Left cardiac atrium (tissue), 4 donors: ENCODE results near the gene ZNF740. TPM values are rescaled to one million over a fixed set of nuclear protein-coding genes. Genes with fewer than 3 reads are reported as not detected.

Experiments
- ATAC-seq, 2 donors: fragments of 200-7000 bp; cut with Tn5 transposase; one replicate each; pipeline ENCODE4 v1.9.1; 2020; ENCODE audit warnings: mild to moderate bottlenecking in 2 of 2, moderate library complexity in 2 of 2
- DNase-seq: peaks from one replicate; pipeline ENCODE4 v3.0.0-alpha.2; 2020
- intact Hi-C, 2 donors: fragments of 100-400 bp; cut with DNase I; formaldehyde crosslinking; loops; one replicate each; pipeline versions ENCODE4 v1.14.1 to v1.15.1; 2022 to 2023
- total RNA-seq, 2 donors: library from RNA; stranded (reverse); fragmentation: NEBNext Ultra II Directional; extraction: Animal tissue kit (Norgen Biotek cat#: 25700); gene quantifications; one replicate each; pipeline ENCODE4 v1.2.1, GENCODE V29; 2021
- donor health status: DM: no; HTN: yes; CAD: no.
- donor health status: DM: no; HTN: yes; CAD: no; lungs with severe emphysema.
- donor health status: DM: yes; HTN: yes; CAD: no.
- donor health status: Dilated cardiomyopathy.

ZNF740 gene
- total RNA-seq, 2 donors from 2014 or later, result 19.0 to 20.0 TPM

DNA sequence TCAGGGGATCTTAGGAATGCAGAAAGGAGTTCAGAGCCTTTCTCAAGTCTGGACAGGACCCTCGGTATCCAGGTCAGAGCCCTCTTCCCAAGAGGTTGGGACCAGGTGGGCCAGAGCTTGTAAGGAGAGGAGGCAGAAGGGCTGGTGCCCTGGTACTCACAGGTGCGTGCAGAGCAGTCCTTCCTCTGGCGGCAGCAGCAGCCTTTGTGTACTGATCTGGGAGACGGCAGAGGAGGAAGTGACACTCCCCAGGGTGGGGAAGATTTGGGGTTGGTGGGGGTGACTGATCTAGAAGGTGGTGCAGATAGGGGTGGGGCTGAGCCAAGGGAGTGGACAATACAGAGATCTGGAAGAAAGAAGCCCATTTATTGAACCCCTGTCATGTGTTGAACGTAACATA is 26.5 kb downstream of the ZNF740 start, which contains the start of gene ITGB7:
Gene ITGB7 (minus strand): TSS at position 210 of the 400 bp plus-strand sequence. CDS start 6,808 bp downstream, outside the sequence.
- DNase-seq (no peak), ATAC-seq (no peak)
- intact Hi-C loops, result no loop called here

DNA sequence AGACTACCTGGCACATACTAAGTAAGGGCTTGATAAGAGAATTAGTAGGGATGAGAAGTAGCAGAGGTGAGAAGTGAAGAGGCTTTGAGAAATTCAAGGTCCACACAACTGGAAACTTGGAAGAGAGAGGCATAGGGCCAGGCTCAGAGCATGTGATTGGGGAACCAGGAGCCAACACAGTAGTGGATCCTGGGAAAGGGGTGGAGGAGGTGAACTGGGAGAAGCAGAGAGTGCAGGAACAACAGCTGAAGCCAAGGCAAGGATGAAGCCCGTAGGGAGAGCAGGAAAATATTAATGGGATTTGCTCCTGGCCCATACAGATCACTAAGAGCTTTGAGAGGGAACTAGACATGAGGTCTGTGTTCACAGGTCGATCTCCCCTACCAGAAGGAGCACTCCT is 27.9 kb downstream of the ZNF740 start:
- no peak for DNase-seq
- peak; percentile 10 to 40 for ATAC-seq
- intact Hi-C loops, result no loop called here

DNA sequence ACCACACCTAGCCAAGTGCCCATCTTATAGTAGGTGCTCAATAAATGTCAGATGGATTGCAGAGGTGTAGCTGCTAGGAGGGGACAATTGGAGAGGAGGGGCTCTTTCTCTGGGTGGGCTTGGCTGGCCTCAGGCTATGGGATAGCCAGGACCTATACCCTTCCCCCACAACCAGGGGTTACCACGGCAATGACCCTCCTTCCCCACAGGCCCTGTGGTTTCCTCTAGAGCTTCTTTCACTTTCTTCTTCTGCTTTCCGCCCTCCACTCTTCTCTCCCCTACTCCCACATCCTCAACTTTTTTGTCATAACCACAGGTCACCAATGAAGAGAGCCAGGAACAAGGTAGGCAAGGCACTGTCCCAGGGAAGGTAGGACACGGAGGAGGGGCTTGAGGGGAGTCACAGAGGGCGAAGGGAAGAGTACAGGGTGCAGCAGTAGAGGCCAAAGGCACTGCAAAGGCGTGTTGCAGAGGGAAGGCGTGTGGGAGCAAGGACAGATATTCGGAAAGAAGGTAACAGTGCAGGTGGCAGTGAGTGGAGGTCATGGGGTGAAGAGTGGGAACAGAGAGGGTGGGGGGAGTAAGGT is 28.4 kb downstream of the ZNF740 start:
- intact Hi-C loops, result no loop called here
- peak in 1 of 2 donors; percentile 7 for ATAC-seq
- no peak for DNase-seq

DNA sequence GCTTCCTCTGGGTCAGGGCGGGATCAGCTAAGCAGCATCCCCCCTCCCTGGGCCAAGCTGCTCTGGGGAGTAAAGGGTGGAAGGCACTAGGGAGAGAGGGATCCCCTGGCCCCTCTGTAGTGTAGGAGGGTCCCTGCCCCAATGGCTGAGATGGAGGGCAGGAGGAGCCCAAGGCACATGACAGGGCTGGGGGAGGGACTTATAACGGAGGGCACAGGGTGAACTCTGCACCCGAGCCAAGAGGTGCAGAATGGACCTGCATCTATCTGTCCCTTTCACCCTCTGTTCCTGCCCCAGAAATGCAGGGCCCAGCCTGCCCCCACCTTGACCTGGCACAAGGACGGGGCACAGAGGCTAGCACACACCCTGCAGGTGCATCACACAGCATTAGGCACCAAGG is 30.3 kb downstream of the ZNF740 start:
- no peak for DNase-seq
- intact Hi-C loops, result loop anchor here (5.0 kb wide), 2 partner anchors 41 to 76 kb away; a partner anchor contains a TSS
- ATAC-seq, result no peak

DNA sequence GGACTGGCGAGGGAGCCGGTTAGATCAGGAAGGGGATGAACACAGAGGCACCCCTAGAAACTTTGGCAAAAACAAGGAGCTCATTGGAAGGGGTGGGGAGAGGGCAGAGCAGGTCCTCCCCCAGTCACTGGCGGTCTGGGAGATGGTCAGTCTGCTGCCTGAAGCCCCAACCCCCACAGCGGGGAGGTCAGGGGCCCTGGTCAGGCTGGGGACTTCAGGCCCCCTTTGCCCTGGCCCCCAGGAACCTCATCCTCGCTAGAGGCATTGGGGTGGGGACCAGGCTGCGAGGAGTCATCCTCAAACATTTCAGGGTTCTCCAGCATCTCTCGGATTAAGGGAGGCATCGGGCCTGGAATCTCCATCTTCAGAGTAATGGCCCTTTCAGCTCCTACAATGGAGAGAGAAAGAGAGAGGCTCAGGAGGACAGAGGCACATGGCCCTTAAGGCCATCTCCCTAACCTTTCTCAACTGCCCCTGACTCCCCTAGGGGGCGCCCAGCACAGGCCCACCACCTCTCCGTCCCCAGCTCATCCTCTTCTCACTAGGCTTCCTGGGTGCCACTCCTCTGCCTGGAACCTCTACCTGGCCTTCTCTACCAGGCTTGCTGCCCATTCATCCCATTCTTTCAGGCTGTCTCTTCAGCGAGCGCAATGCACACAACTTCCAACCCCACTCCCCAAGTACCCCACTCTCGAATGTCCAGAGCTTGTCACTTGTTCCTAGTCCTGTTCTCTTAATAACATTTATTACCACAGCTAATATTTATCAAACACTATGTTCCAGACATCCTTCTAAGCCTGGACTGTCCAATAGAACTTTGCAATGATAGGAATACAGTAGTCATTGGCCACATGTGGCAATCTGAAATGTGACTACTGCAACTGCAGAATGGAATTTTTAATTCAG is 31.2 kb downstream of the ZNF740 start:
- no peak for DNase-seq
- intact Hi-C loops, result loop anchor here (5.0 kb wide), 2 partner anchors 41 to 76 kb away; a partner anchor contains a TSS
- ATAC-seq, result no peak

DNA sequence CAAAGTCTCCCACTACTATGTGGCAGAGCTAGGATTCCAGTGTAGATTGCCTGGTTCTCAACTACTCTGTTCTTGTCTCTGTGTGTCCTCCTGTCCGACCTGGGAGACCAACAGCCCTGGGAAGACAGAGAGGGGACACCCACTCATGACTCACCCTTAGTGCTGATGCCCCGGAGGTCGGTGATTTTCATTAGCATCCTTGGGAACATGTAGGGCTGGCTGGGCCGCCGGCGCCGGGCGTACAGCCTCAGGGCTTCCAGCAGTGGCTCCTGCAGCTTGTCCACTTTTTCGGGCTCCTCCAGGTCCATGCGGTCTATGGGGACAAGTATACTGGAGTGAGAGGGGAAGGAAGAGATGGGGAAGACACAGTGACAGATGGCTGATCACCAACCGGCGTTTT is 32.4 kb downstream of the ZNF740 start:
- intact Hi-C loops, result loop anchor here (1.0 to 5.0 kb wide), 3 partner anchors 39 to 74 kb away; a partner anchor contains a TSS
- DNase-seq (no peak), ATAC-seq (no peak)

DNA sequence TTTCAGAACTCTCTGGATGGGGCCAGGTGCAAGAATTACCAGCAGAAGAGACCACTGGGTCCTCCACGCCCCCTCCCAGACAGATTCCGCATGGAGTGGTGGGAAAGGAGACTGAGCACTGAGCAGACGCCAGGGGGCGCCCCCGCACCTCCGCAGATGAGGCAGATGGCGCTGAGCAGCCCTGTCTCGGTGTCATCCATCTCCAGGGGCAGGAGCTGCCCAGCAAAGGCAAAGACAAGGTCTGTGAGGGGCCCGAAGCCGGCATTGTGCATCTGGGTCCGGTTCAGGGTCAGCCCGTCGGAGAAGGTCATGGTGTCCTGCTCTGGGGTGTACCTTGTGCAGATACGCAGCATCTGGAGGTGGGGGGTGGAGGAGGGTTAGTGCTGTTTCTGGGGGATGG is 32.8 kb downstream of the ZNF740 start:
- intact Hi-C loops, result loop anchor here (1.0 to 5.0 kb wide), 3 partner anchors 39 to 74 kb away; a partner anchor contains a TSS
- ATAC-seq (peak; percentile 78 to 80), DNase-seq (peak; percentile 91)

DNA sequence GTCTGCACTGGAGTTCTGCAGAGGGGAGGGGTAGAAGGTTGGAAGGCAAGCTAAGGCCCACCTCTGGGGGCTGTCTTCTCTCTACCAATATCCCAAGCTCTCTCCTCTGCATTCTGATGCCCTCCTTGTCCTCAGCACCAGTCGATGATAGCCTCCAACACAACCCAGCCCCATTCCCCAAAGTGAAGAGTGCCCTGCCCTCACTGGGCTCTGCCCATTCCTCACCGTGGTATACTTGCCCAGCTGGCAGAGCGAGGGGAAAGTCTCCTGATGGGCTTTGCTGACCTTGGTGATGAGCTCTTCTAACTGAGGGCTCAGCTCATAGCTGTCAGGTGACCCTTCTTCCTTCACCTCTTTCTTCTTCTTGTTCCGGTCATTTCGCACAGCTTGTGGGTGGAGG is 33.7 kb downstream of the ZNF740 start:
- intact Hi-C loops, result loop anchor here (5.0 kb wide), 2 partner anchors 38 to 73 kb away; a partner anchor contains a TSS
- DNase-seq, result no peak
- ATAC-seq, result no peak

DNA sequence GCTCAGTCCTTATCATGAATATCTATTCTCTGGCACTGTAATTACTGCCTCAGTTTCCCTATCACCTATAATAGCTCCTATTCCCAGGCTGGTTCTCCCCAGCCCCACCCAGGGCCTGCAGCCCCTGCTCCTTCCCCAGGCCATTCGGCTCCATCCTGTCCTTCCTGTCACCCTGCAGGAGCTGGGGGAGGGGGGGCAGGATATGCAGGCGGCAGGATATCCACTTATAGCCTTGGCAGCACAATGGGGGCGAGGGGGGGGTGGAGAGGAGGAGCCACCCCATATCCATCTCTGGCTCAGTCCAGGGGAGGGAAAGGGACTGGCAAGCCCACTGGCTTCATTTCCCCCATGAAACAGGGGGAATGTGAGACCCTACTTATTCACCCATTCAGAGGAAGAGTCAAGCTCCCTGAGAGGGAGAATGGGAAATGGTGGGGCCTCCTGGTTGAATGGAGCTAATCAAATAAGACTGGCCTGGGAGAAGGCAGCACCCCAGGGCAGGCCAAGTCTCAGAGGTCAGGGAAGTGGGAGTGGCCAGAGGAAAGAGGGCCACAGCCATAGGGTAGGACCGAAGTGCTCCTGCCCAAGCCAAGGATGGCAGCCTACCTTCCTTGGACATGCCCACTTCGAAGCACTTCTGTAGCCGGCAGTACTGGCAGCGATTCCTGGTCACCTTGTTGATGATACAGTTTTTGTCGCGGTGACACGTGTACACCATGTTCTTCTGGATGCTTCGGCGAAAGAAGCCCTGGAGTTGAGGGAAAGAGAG is 34.3 kb downstream of the ZNF740 start:
- ATAC-seq (peak; percentile 30 to 69), DNase-seq (peak; percentile 87)
- intact Hi-C loops, result loop anchor here (5.0 kb wide), 2 partner anchors 37 to 72 kb away; a partner anchor contains a TSS

DNA sequence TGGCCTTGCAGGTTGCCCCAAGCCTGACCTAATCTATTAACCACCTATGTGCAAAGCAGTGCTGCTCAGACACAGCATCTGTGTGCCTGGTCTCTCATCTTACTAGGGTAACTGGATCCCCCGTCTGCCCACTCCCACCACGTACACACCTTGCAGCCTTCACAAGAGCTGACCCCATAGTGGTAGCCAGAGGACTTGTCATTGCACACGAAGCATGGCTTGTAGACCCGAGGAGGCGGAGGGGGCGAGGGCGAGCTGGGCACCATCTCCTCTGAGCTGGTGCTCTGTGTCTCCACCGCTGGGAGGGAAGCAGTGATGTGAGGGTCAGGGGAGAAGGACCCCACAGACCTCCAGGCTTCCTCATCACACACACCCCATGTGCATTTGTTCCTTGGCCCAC is 35.0 kb downstream of the ZNF740 start:
- ATAC-seq, result no peak
- DNase-seq, result no peak
- intact Hi-C loops, result no loop called here

DNA sequence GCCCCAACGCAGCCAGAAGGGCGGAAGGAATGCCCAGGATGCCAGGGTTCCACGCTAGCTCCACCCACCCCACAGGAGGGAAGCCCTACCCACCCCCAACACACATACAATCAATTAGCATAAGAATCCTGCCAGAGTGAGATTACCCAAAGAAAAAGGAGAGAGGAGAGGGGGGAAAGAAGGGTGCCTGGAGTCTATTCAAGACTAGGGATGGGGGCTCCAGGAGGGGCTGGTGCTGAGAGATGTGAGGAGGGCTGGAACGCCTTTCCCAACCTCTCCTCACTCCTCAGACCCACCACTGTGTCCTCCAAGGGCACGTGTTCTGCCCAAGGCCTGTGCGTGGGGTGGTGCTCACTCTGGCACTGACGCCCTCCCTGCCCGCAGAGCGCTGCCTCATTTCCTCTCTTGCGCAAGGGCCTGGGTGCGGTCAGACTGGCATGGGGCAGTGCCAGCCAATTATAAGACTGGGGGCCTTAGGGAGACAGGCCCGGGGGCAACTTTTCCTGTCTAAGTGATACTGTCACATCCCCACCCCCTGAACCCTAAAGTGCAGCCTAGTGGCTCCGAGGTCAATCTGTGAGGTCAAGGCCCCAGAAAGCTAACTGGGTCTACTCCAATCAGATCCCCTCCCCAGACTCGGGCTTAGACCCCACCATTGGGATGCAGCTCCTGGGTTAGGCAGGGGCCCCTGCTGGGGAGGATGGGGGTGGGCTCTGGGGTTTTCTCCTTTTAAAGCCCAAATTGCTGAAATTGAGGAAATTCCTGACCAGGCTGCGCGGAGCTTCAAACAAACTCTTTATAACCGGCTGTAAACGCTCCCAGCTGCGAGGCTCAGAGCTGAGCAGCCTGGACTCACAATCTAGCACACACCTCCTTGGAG is 36.8 kb downstream of the ZNF740 start:
- DNase-seq (no peak), ATAC-seq (no peak)
- intact Hi-C loops, result no loop called here

DNA sequence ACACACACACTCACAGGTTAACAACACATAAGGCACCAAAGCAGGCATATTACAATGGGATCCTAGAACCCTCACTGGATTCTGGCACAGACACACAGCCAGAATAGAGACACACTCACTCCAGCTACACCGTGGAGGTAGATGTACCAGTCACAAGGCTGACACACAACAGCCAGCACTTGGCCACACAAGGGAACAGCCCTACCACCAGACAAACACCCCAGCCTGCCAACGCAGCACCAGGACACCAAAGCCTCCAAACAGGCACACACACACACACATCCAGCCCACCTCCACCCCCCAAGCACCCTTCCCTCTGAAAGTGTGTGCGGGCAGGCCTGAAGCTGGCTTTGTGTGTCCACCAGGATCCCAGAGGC is 37.4 kb downstream of the ZNF740 start:
- DNase-seq, result no peak
- ATAC-seq, result no peak
- intact Hi-C loops, result no loop called here

DNA sequence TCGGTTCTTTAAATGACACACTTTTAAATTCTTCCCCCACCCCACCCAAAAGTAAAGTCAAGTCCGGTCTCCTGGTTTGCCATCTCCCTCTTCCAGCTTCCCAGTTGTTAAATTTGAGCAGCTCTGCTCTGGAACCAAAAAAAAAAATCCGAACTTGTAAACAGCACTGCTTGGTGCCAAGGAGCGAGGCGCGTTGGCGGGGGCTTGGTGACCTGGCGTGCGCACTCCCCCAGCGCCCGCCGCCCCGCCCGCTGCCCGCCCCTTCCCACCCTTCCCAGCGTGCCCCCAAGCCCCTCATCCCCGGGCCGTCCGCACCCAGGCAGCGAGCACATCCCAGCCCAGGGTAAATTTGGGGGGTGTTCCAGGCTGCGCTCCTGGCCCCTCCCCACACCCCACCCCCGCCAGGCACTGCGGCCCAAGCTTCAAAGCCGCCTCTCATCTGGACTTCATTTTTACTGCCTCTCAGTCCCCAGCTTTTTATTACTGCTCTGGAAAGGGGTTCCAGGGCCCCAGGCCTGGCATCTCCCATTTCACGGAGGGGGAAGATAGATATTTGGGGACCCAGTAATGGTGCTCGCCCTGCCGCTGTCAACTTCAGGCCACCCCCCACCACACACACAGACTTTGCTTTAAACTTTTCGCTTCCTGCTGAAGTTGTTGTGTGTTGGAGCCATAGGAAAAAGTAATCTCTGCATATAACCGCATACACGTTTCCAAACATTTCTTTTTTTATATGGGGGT is 38.2 kb downstream of the ZNF740 start:
- ATAC-seq (no peak), DNase-seq (no peak)
- intact Hi-C loops, result no loop called here

DNA sequence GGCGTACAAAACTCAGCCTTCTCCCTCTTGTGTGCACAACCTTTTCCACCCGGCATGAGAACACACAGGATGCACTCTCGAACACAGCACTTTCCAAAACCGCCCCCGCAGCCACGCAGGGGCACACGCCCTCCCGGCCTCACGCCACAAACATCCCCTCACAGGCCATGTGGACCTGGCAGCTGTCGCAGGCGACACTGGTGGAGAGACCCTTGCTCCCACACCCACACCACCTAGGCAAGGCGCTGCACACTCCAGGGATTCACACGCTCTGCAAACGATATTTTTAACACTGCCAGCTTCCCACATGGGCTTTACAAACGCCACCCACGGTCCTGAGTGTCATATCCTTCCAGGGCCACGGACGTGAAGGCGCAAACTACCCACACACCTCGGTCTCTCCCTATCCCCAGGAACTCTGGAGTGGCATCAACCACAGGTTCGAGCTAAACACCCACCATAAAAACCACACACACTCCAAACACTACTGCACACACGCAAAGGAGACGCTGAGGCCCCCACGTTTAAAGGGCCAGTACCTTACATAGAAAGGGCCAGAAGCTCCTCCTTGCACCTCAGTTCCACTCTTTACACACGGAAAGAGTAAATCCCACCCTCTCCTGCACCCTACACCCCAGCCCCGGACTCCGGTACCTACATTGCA is 38.9 kb downstream of the ZNF740 start:
- intact Hi-C loops, result no loop called here
- DNase-seq, result peak; percentile 63
- ATAC-seq, result no peak

DNA sequence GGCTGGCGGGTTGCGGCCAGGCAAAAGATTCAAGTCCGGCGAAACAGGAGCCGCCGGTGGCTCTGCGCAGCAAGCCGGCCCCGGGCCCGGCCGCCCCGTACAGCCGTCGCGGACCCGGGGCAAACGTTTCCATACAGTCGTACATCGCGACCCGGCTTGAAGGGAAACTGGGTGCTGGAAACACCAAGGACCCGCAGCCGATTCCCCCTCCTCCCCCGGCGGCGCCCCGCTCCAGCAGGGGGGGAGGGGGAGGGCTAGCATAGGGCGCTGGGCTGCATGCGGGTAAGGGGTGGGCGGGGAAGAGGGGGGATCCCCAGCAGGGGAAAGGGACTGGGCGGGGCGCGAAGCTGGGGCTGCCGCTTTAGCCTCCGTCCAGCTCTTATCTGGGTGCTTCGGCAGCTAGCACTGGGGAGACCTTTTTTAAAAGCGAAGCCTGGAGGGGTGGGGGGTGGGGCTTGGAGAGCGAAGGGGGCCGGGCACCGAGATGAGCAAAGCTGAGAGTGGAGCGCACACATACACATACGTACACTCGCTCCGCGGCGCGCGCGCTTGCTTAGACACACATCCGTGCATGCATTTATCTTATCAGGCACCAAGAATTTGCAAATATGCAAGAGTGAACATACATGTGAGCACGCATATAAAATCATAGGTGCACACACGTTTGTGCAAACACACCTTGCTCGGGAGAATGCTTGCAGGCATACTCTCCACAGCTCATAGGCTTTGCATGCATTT is 39.6 kb downstream of the ZNF740 start:
- peak; percentile 73 for DNase-seq
- ATAC-seq, result peak; percentile 39 to 47
- intact Hi-C loops, result loop anchor here in 1 of 2 donors (1.0 to 5.0 kb wide), 2 partner anchors 47 to 101 kb away; partner anchors contain the start of genes AAAS and ESPL1

DNA sequence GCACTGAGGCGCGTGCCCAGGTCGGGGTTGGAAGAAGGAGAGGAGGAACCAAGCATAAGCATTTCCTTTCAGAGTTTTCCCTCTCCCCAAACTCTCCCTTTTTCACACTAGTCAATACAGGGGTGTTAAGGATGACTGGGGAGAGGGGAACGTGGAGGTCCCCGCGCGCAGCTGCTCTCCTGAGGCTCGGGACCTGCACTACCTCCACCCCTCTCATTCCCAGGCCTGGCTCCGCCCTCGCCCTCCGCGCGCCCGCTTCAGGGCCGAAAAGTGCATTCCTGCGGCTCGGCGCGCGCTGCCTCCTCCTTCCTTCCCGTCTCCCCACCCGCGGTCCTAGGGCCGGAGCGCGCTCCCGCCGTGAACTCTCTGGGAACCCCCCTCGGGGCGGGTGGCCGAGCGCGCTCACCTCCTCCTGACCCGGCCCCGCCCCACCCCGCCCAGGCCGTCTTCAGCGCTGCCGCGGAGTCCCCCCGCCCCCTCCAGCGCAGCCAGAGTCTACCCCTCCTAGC is 40.2 kb downstream of the ZNF740 start:
- intact Hi-C loops, result loop anchor here in 1 of 2 donors (1.0 to 5.0 kb wide), 2 partner anchors 47 to 101 kb away; partner anchors contain the start of genes AAAS and ESPL1
- peak; percentile 94 for DNase-seq
- peak; percentile 87 to 93 for ATAC-seq
